A549 (cell line): ENCODE measurements around the gene FGF3. TPM values are rescaled to one million over a fixed set of nuclear protein-coding genes. Genes with fewer than 3 reads are reported as not detected.
"Not testable (repeated sequence)": the region's sequence is repeated elsewhere in the genome, so short reads cannot be mapped to it uniquely, and the experiment has no call there.

Experiments
- ATAC-seq, 2 experiments: fragments of 200-7000 bp in 1 of 2; fragments of >200 bp in 1 of 2; cut with Nextera tagmentation in 1 of 2; cut with Tn5 transposase in 1 of 2; 3 replicates each; pipeline versions ENCODE4 v1.8.0 to v1.9.1; 2018 to 2020; ENCODE audit warnings: mild to moderate bottlenecking in 1 of 2, moderate library complexity in 1 of 2
- CTCF ChIA-PET: fragments of 300-600 bp; sonication (Branson Sonifier 250); formaldehyde crosslinking; extraction: SDS; loops from one replicate; lab custom pipeline; 2021; ENCODE audit warnings: antibody characterized with exemption, inconsistent platforms; lab: Yijun Ruan, JAX
- POLR2A ChIA-PET: fragments of 350-600 bp; formaldehyde crosslinking; extraction: SDS; loops from one replicate; lab custom pipeline; 2021; ENCODE audit warnings: antibody characterized with exemption, inconsistent platforms; lab: Yijun Ruan, JAX
- DNase-seq, 2 experiments: peaks; one replicate each; pipeline versions ENCODE4 v3.0.0 to v3.0.0-alpha.2; 2011 to 2016; ENCODE audit warnings: low read depth in 1 of 2, low spot score in 1 of 2
- FAIRE-seq: peaks from 2 replicates; lab custom pipeline; 2011; peaks lifted over from hg19 to GRCh38; lab: Jason Lieb, UNC
- H3K27ac ChIP-seq, 2 experiments: fragments of >200 bp; sonication (Bioruptor Twin); formaldehyde crosslinking; 3 replicates each; pipeline ENCODE4 v1.5.1; 2016 to 2017
- H3K4me1 ChIP-seq: fragments of >200 bp; sonication (Bioruptor Twin); formaldehyde crosslinking; 3 replicates; pipeline ENCODE4 v1.6.1; 2016
- H3K4me2 ChIP-seq: fragments of >200 bp; sonication (Bioruptor Twin); formaldehyde crosslinking; 3 replicates; pipeline ENCODE4 v1.6.1; 2016
- H3K4me3 ChIP-seq: fragments of >200 bp; sonication (Bioruptor Twin); formaldehyde crosslinking; 3 replicates; pipeline ENCODE4 v1.5.1; 2016
- H3K9me3 ChIP-seq: fragments of >200 bp; sonication (Bioruptor Twin); formaldehyde crosslinking; 3 replicates; pipeline ENCODE4 v1.6.1; 2016
- ATOH8 ChIP-seq: fragments of 250-450 bp; sonication (Bioruptor Pico); IDR thresholded peaks from 2 replicates; pipeline ENCODE4 v1.5.0; 2020; ENCODE audit warnings: low read depth, mild to moderate bottlenecking, moderate library complexity
- BCL3 ChIP-seq: fragments of >200 bp; sonication (Bioruptor Twin); formaldehyde crosslinking; IDR thresholded peaks from 3 replicates; pipeline ENCODE4 v1.6.1; 2016
- BHLHE40 ChIP-seq: IDR thresholded peaks from 2 replicates; pipeline ENCODE4 v1.6.1; 2012; ENCODE audit warnings: low read depth, low read length, inconsistent platforms
- CBX2 ChIP-seq: fragments of 200-600 bp; sonication (generic); IDR thresholded peaks from 2 replicates; pipeline ENCODE4 v1.6.1; 2016; ENCODE audit warnings: low read depth, mild to moderate bottlenecking, borderline replicate concordance
- CEBPB ChIP-seq, 2 experiments: fragments of >200 bp in 1 of 2; sonication (Bioruptor Twin) in 1 of 2; formaldehyde crosslinking in 1 of 2; IDR thresholded peaks; 2 replicates each; pipeline ENCODE4 v1.6.1; 2012 to 2016
- E2F6 ChIP-seq: IDR thresholded peaks from 2 replicates; pipeline ENCODE4 v1.6.1; 2012; ENCODE audit warnings: low read depth, borderline replicate concordance
- EHMT2 ChIP-seq: fragments of 200-600 bp; sonication (generic); IDR thresholded peaks from 2 replicates; pipeline ENCODE4 v1.6.1; 2016; ENCODE audit warnings: antibody characterized with exemption, low read depth, mild to moderate bottlenecking, moderate library complexity
- ESRRA ChIP-seq: fragments of 150-350 bp; IDR thresholded peaks from 2 replicates; pipeline ENCODE4 v1.6.1; 2014; ENCODE audit warnings: mild to moderate bottlenecking, low read length, borderline replicate concordance
- FOSL2 ChIP-seq, 2 experiments: fragments of 450-650 bp in 1 of 2; fragments of >200 bp in 1 of 2; sonication (Bioruptor Twin) in 1 of 2; formaldehyde crosslinking; IDR thresholded peaks; 2 replicates each; pipeline versions ENCODE4 v1.5.0 to v1.6.1; 2016 to 2020; ENCODE audit warnings: mild to moderate bottlenecking in 1 of 2, moderate library complexity in 1 of 2
- FOXS1 ChIP-seq: fragments of 250-450 bp; sonication (Bioruptor Pico); IDR thresholded peaks from 2 replicates; pipeline ENCODE4 v1.5.0; 2020; ENCODE audit warnings: mild to moderate bottlenecking, moderate library complexity
- GATA3 ChIP-seq: IDR thresholded peaks from 2 replicates; pipeline ENCODE4 v1.6.1; 2012; ENCODE audit warnings: borderline replicate concordance
- HES2 ChIP-seq: fragments of >200 bp; sonication (Bioruptor Twin); formaldehyde crosslinking; IDR thresholded peaks from 2 replicates; pipeline ENCODE4 v1.6.1; 2016
- HOXA7 ChIP-seq: fragments of 250-450 bp; sonication (Bioruptor Pico); IDR thresholded peaks from 2 replicates; pipeline ENCODE4 v1.5.0; 2020; ENCODE audit warnings: mild to moderate bottlenecking, moderate library complexity
- HOXB5 ChIP-seq: fragments of 250-450 bp; sonication (Bioruptor Pico); IDR thresholded peaks from 2 replicates; pipeline ENCODE4 v1.5.0; 2020; ENCODE audit warnings: mild to moderate bottlenecking, moderate library complexity
- JUNB ChIP-seq: fragments of >200 bp; sonication (Bioruptor Twin); formaldehyde crosslinking; IDR thresholded peaks from 2 replicates; pipeline ENCODE4 v1.6.1; 2016
- KDM1A ChIP-seq: fragments of 200-600 bp; sonication (generic); IDR thresholded peaks from 2 replicates; pipeline ENCODE4 v1.6.1; 2016; ENCODE audit warnings: low read depth, mild to moderate bottlenecking
- MAFK ChIP-seq: fragments of 450-650 bp; IDR thresholded peaks from 2 replicates; pipeline ENCODE4 v1.6.1; 2014; ENCODE audit not compliant: partially characterized antibody
- MAX ChIP-seq: IDR thresholded peaks from 2 replicates; pipeline ENCODE4 v1.6.1; 2012
- NFE2L2 ChIP-seq: fragments of 150-350 bp; conservative IDR thresholded peaks from 2 replicates; pipeline ENCODE4 v1.6.1; 2014; ENCODE audit warnings: low read length
- NR3C1 ChIP-seq: fragments of >200 bp; sonication (Bioruptor Twin); formaldehyde crosslinking; IDR thresholded peaks from 3 replicates; pipeline ENCODE4 v1.6.1; 2017
- POLR2A ChIP-seq: IDR thresholded peaks from 2 replicates; pipeline ENCODE4 v1.6.1; 2012; ENCODE audit warnings: mild to moderate bottlenecking, low read length
- RFX5 ChIP-seq: fragments of 450-650 bp; IDR thresholded peaks from 2 replicates; pipeline ENCODE4 v1.7.1; 2014; ENCODE audit warnings: antibody characterized with exemption, mild to moderate bottlenecking, moderate library complexity
- TFCP2L1 ChIP-seq: fragments of 250-450 bp; sonication (Bioruptor Pico); IDR thresholded peaks from 2 replicates; pipeline ENCODE4 v1.5.0; 2021; ENCODE audit warnings: mild to moderate bottlenecking
- USF2 ChIP-seq: fragments of 450-650 bp; IDR thresholded peaks from 2 replicates; pipeline ENCODE4 v1.6.1; 2014; ENCODE audit warnings: antibody characterized with exemption
- ZSCAN20 ChIP-seq: fragments of 250-450 bp; sonication (Bioruptor Pico); IDR thresholded peaks from 2 replicates; pipeline ENCODE4 v1.8.0; 2022; ENCODE audit warnings: mild to moderate bottlenecking, moderate library complexity
- WGBS: methylation state at CpG from one replicate; pipeline ENCODE4 v1.1.6; 2017; ENCODE audit errors: missing lambda C conversion rate; 5-methylcytosine and 5-hydroxymethylcytosine counted together
- polyA plus RNA-seq, 4 experiments: library from polyadenylated mRNA; depleted of rRNA in 3 of 4; stranded (reverse); fragments of >200 nt; fragmentation: RNase III in 1 of 4; extraction: RNeasy Plus Mini Kit Qiagen cat#74134 plus additional on column Dnase treatment in 1 of 4; gene quantifications; 2 replicates in 3 of 4; 3 replicates in 1 of 4; pipeline ENCODE4 v1.2.3, GENCODE V29; 2011 to 2017

FGF3 gene
- polyA plus RNA-seq, 2 of the 4 experiments (the other 2 are of a cell fraction), result not detected

- no peak for DNase-seq
- CTCF ChIA-PET, result interaction anchor here (1.2 to 2.2 kb wide), 4 partner anchors 10 to 67 kb away, joined by 3 to 6 read pairs (median 4); partner anchors contain the start of gene FGF19
Observed at GRCh38 chr11:69770540-69770939, 48.7 kb downstream of the FGF3 start.

GRCh38 chr11:69765498-69765995, 53.7 kb downstream of the FGF3 start:
- FAIRE-seq (no peak), DNase-seq (no peak), ATAC-seq (no peak)
- Histone ChIP-seq H3K4me3 (no peak overlapping the region), H3K9me3 (no peaks in the 10 kb centered on the region), H3K4me2 (no peak overlapping the region), H3K27ac (no peak overlapping the region), H3K4me1 (no peaks in the 10 kb centered on the region)
- CTCF ChIA-PET, result no interaction called here
- WGBS, result 38% methylated on average over 10 of the region's 10 CpGs
- POLR2A ChIA-PET, result no interaction called here
- TF ChIP-seq GATA3, result no peak
- no peak for TF ChIP-seq ESRRA
- TF ChIP-seq MAFK, result no peak
- no peak for TF ChIP-seq BCL3
- no peak for TF ChIP-seq TFCP2L1 (CRISPR knock-in tag)
- TF ChIP-seq FOSL2 (IDR thresholded peaks at IDR 0.05), result no peak
- TF ChIP-seq FOSL2 (CRISPR knock-in tag; IDR thresholded peaks at IDR 0.05), result no peak
- TF ChIP-seq NR3C1, result no peak
- no peak for TF ChIP-seq MAX
- TF ChIP-seq POLR2A, result no peak
- no peak for TF ChIP-seq USF2
- no peak for TF ChIP-seq BHLHE40
- no peak for TF ChIP-seq FOXS1 (CRISPR knock-in tag)
- TF ChIP-seq ZSCAN20 (CRISPR knock-in tag), result no peak
- TF ChIP-seq CEBPB (IDR thresholded peaks at IDR 0.05), result no peak
- TF ChIP-seq HES2, result no peak
- no peak for TF ChIP-seq EHMT2
- no peak for TF ChIP-seq CBX2

More at GRCh38 chr11:69770540-69770939, 48.7 kb downstream of the FGF3 start:
- Histone ChIP-seq H3K4me3 (no peak overlapping the region), H3K4me2 (no peak overlapping the region), H3K27ac (no peak overlapping the region), H3K4me1 (peaks cover 8% of the 10 kb centered on the region; the same call in 2 of the 3 replicates), H3K9me3 (no peaks in the 10 kb centered on the region)
- ATAC-seq, result no peak
- TF ChIP-seq NR3C1 (no peak), BHLHE40 (no peak), HOXA7 (CRISPR knock-in tag) (no peak), RFX5 (no peak), HOXB5 (CRISPR knock-in tag) (no peak), NFE2L2 (no peak), USF2 (no peak), FOXS1 (CRISPR knock-in tag) (no peak), TFCP2L1 (CRISPR knock-in tag) (no peak), JUNB (no peak), MAFK (no peak), KDM1A (no peak), E2F6 (no peak), FOSL2 (IDR thresholded peaks at IDR 0.05) (no peak), FOSL2 (CRISPR knock-in tag; IDR thresholded peaks at IDR 0.05) (no peak), ATOH8 (no peak), ZSCAN20 (CRISPR knock-in tag) (no peak)
- WGBS, result 17% methylated on average over 5 of the region's 5 CpGs
- POLR2A ChIA-PET, result no interaction called here
- no peak for FAIRE-seq

- H3K9me3 ChIP-seq, H3K27ac ChIP-seq, CTCF ChIA-PET, POLR2A ChIA-PET, DNase-seq, FAIRE-seq, H3K4me1 ChIP-seq, ATAC-seq, H3K4me3 ChIP-seq, H3K4me2 ChIP-seq: not testable (repeated sequence)
- WGBS, result 85% methylated on average over 7 of the region's 7 CpGs
Observed at GRCh38 chr11:69764918-69765317, 54.3 kb downstream of the FGF3 start.
